PC-9 (cell line): ENCODE results near the gene PLRG1. TPM values are rescaled to one million over a fixed set of nuclear protein-coding genes. Genes with fewer than 3 reads are reported as not detected.

Experiments
- BruUV-seq: library from RNA; stranded (reverse); fragments of 400-500 nt; replicated peaks from 2 replicates; lab custom pipeline; 2021; lab: Mats Ljungman, UMichigan
- CTCF ChIA-PET: fragments of 300-600 bp; sonication (Branson Sonifier 250); formaldehyde crosslinking; loops from one replicate; lab custom pipeline; 2022; ENCODE audit warnings: antibody characterized with exemption; lab: Charles Lee
- POLR2A ChIA-PET: fragments of 300-600 bp; sonication (Branson Sonifier 250); formaldehyde crosslinking; loops from one replicate; lab custom pipeline; 2022; ENCODE audit warnings: antibody characterized with exemption; ENCODE audit not compliant: unreplicated experiment; lab: Charles Lee
- DNase-seq, 2 experiments: peaks; one replicate each; pipeline versions ENCODE4 v3.0.0 to v3.0.0-alpha.2; 2015 to 2022; ENCODE audit warnings: mixed read lengths in 1 of 2
- H2AFZ ChIP-seq: fragments of 200-600 bp; sonication (generic); 2 replicates; pipeline ENCODE4 v1.8.1; 2017; ENCODE audit warnings: antibody characterized with exemption
- H3F3A ChIP-seq: fragments of 200-600 bp; sonication (generic); 2 replicates; pipeline ENCODE4 v1.8.1; 2017; ENCODE audit warnings: antibody characterized with exemption, mild to moderate bottlenecking, low read depth; ENCODE audit not compliant: insufficient read depth
- H3K27ac ChIP-seq: fragments of 200-600 bp; sonication (generic); 2 replicates; pipeline ENCODE4 v1.6.1; 2016; ENCODE audit warnings: mixed run types
- H3K27me3 ChIP-seq: fragments of 200-600 bp; sonication (generic); 2 replicates; pipeline ENCODE4 v1.6.1; 2016; ENCODE audit warnings: low read depth, mixed run types; ENCODE audit not compliant: insufficient read depth
- H3K36me3 ChIP-seq: fragments of 200-600 bp; sonication (generic); 2 replicates; pipeline ENCODE4 v1.6.1; 2016; ENCODE audit warnings: low read depth, mixed run types
- H3K4me1 ChIP-seq: fragments of 200-600 bp; sonication (generic); replicated peaks from 2 replicates; pipeline ENCODE4 v1.6.1; 2016; ENCODE audit warnings: mixed run types; ENCODE audit not compliant: insufficient read depth
- H3K4me2 ChIP-seq: fragments of 200-600 bp; sonication (generic); 2 replicates; pipeline ENCODE4 v1.6.1; 2017; ENCODE audit warnings: mixed run types
- H3K4me3 ChIP-seq: fragments of 200-600 bp; sonication (generic); 2 replicates; pipeline ENCODE4 v1.6.1; 2016; ENCODE audit warnings: mixed run types
- H3K79me2 ChIP-seq: fragments of 200-600 bp; sonication (generic); 2 replicates; pipeline ENCODE4 v1.6.1; 2017; ENCODE audit warnings: low read depth, mixed run types
- H3K9me2 ChIP-seq: fragments of 200-600 bp; sonication (generic); 2 replicates; pipeline ENCODE4 v1.8.1; 2017; ENCODE audit warnings: mild to moderate bottlenecking; ENCODE audit not compliant: insufficient read depth
- H3K9me3 ChIP-seq: fragments of 200-600 bp; sonication (generic); 2 replicates; pipeline ENCODE4 v1.8.1; 2016; ENCODE audit warnings: low read depth; ENCODE audit not compliant: insufficient read depth
- H4K20me1 ChIP-seq: fragments of 200-600 bp; sonication (generic); 2 replicates; pipeline ENCODE4 v1.8.1; 2017; ENCODE audit not compliant: insufficient read depth
- CTCF ChIP-seq: fragments of 200-600 bp; sonication (generic); conservative IDR thresholded peaks from 2 replicates; pipeline ENCODE4 v1.6.1; 2017; ENCODE audit warnings: mixed run types, antibody characterized with exemption, mild to moderate bottlenecking, moderate library complexity
- EZH2 ChIP-seq: fragments of 200-600 bp; sonication (generic); IDR thresholded peaks from 2 replicates; pipeline ENCODE4 v1.8.0; 2017; ENCODE audit warnings: antibody characterized with exemption, low read depth
- intact Hi-C: fragments of 100-400 bp; cut with micrococcal nuclease; formaldehyde crosslinking; loops from one replicate; pipeline ENCODE4 v1.10.0; 2022; ENCODE audit not compliant: unreplicated experiment
- total RNA-seq: library from RNA; stranded (reverse); gene quantifications from 2 replicates; pipeline ENCODE4 v1.2.3, GENCODE V29; 2021

PLRG1 gene
- total RNA-seq, 1 experiment from 2014 or later: 80.7 TPM

DNA sequence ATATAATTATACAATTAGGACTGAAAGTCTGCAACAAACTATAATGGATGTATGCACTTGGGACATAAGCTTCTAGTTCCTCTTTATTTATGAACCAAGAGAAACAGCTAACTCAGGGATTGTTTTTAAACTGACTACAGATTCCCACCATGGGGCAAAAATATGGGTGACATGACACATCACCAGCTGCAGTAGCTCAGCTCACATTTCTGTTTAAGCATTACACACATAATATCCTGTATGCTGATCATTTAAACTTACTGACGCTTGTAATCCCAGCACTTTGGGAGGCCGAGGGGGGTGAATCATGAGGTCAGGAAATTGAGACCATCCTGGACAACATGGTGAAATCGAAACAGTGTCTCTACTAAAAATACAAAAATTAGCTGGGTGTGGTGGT is 24.1 kb upstream of the PLRG1 start:
- CTCF ChIA-PET: no interaction called here
- no peak for DNase-seq
- BruUV-seq: no TSS peak

DNA sequence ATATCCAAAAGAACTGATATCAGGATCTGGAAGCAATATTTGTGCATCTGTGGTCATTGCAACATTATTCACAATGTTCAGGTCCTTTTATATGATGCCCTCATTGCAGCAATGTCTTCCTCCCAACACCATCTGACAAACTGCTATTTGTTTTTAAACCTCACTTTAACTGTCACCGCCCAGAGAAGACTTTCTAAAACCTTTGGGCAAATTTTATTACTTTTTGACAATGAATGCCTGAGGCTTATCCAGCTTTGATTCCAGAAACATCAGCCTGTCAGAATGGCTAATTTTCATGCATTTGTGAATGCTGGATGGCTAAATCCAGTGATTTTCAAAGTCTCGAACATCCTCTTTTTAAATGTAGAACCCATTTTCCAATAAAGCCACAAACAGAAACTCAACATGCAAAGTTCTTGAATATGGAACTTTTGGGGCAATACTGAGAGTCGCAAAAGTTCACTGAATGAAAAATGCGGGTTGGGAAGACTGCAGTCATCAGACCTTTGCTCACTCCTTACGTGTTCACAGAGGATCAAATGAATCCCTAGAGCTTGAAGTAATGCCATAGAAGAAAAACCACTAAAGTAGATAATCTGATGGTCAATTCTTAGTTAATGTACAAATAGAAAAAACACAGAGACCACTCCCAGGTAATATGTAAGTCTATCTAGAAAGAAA is 23.1 kb upstream of the PLRG1 start:
- no peak overlapping the region for H3K27ac ChIP-seq
- H3K4me3 ChIP-seq: no peak overlapping the region
- TF ChIP-seq EZH2 (no peak), CTCF (no peak)
- H3K4me2 ChIP-seq: no peak overlapping the region
- H3K4me1 ChIP-seq: no peaks in the 10 kb centered on the region
- H3K36me3 ChIP-seq: no peaks in the 10 kb centered on the region
- H3K9me2 ChIP-seq: no peaks in the 10 kb centered on the region
- H4K20me1 ChIP-seq: no peaks in the 10 kb centered on the region
- BruUV-seq: no TSS peak
- CTCF ChIA-PET: no interaction called here
- POLR2A ChIA-PET: no interaction called here
- H2AFZ ChIP-seq: no peak overlapping the region
- no peaks in the 10 kb centered on the region for H3K9me3 ChIP-seq
- no peaks in the 10 kb centered on the region for H3K27me3 ChIP-seq
- no peaks in the 10 kb centered on the region for H3K79me2 ChIP-seq
- no peaks in the 10 kb centered on the region for H3F3A ChIP-seq
- intact Hi-C loops: no loop called here
- no peak for DNase-seq

More for the DNA sequence above, 24.1 kb upstream of the PLRG1 start:
- H2AFZ ChIP-seq: no peak overlapping the region
- no peak overlapping the region for H3K27ac ChIP-seq
- H3F3A ChIP-seq: no peaks in the 10 kb centered on the region
- no peaks in the 10 kb centered on the region for H3K27me3 ChIP-seq
- H3K4me2 ChIP-seq: no peak overlapping the region
- no peaks in the 10 kb centered on the region for H3K9me3 ChIP-seq
- H4K20me1 ChIP-seq: no peaks in the 10 kb centered on the region
- H3K4me3 ChIP-seq: no peak overlapping the region
- intact Hi-C loops: no loop called here
- TF ChIP-seq CTCF (no peak), EZH2 (no peak)
- POLR2A ChIA-PET: no interaction called here
- no peaks in the 10 kb centered on the region for H3K4me1 ChIP-seq
- H3K9me2 ChIP-seq: no peaks in the 10 kb centered on the region
- H3K79me2 ChIP-seq: no peaks in the 10 kb centered on the region
- H3K36me3 ChIP-seq: no peaks in the 10 kb centered on the region

GRCh38 chr4:154569584-154569983 is 19.4 kb upstream of the PLRG1 start:
- Histone ChIP-seq H3K9me3 (no peaks in the 10 kb centered on the region), H3F3A (no peaks in the 10 kb centered on the region), H3K27me3 (no peaks in the 10 kb centered on the region), H3K4me3 (no peak overlapping the region), H3K79me2 (no peaks in the 10 kb centered on the region), H3K9me2 (no peaks in the 10 kb centered on the region), H3K36me3 (no peaks in the 10 kb centered on the region), H2AFZ (no peak overlapping the region), H4K20me1 (no peaks in the 10 kb centered on the region), H3K4me1 (no peaks in the 10 kb centered on the region), H3K4me2 (no peak overlapping the region), H3K27ac (no peak overlapping the region)
- ChIA-PET CTCF (interaction anchor here (0.6 kb wide), 1 partner anchor 71 kb away, joined by 3 read pairs; no protein-coding TSS in a partner anchor), POLR2A (no interaction called here)
- TF ChIP-seq CTCF: no peak
- DNase-seq: no peak
- intact Hi-C loops: no loop called here
- no TSS peak for BruUV-seq
